ENCODE measurements around the gene UQCRC1.

Gene UQCRC1

DNA sequence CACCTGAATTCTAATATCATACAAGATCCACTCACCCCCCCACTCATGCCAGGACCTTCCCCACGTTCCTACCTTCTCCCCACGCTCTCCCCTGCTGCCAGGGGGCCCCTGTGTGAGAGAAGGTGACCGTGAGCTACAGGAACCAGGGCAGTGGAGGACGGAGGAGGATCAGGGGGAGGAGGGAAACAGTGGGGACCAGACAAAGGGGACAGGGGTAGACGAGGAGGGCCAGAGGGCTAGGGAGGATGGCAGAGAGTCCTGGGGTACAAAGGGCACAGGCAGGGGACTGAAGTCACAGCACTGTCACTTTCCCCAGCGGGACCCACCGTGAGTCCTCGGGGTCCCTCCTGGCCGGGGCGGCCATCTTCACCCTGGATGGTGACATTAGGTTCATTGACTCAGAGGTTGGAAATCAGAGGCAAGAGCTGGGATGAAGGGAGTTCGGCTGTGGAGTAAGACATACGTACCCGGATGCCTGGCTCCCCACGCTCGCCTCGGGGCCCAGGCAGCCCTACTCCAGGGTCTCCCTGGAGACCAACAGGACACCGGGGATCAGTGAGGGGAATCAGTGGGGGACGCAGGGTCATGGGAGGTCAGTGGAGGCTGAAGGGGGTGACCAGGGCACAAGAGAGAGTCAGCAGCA, 39.5 kb downstream of the UQCRC1 start (continued):
- no peak for TF ChIP-seq ZSCAN18 (tag by site-specific recombination; IDR thresholded peaks at IDR 0.05)
- no peak for TF ChIP-seq SCRT1 (tag by site-specific recombination; IDR thresholded peaks at IDR 0.05; ENCODE audit: borderline replicate concordance)
- no peak for TF ChIP-seq ZNF596 (tag by site-specific recombination; IDR thresholded peaks at IDR 0.05)
- no peak for TF ChIP-seq ZNF404 (tag by site-specific recombination; IDR thresholded peaks at IDR 0.05)
- no peak for TF ChIP-seq ZNF311 (tag by site-specific recombination; IDR thresholded peaks at IDR 0.05; ENCODE audit: borderline replicate concordance)
- TF ChIP-seq ZNF223 (tag by site-specific recombination; IDR thresholded peaks at IDR 0.05) = no peak
- no peak for TF ChIP-seq YY2 (tag by site-specific recombination; IDR thresholded peaks at IDR 0.05)

DNA sequence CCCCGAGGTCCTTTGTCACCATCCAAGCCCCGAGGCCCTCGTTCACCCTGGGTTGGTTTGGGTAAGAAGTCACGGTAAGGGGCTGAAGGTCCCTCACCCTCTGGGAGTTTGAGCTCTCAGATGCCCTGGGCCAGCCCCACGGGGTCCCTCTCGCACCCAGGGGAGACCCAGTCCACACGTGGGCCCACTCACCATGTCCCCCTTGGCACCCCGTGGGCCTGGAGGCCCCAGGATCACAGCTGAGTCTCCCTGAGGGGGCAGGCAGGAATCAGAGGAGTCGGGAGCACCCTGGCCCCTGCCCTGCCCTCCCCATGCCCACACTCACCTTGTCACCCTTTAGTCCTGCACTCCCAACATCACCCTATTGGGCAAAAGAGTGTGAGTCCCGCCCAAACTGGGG, 40.0 kb downstream of the UQCRC1 start:
- H3K9me3 ChIP-seq (ENCODE audit: control insufficient read depth, insufficient read depth, low read depth, low read length) = no peaks in the 10 kb centered on the region
- no peak overlapping the region for H3K4me3 ChIP-seq (ENCODE audit: low read depth, low read length)
- ChIA-PET CTCF (no interaction called here), POLR2A (no interaction called here)
- no peak overlapping the region for H3K27ac ChIP-seq (ENCODE audit: extremely low read depth, low read depth, low read length)
- no peaks in the 10 kb centered on the region for H3K36me3 ChIP-seq (ENCODE audit: control insufficient read depth in 2 of 2, insufficient read depth in 1 of 2, low read length in 2 of 2)
- TF ChIP-seq ZNF544 (tag by site-specific recombination; IDR thresholded peaks at IDR 0.05) = no peak
- TF ChIP-seq ZNF837 (tag by site-specific recombination; IDR thresholded peaks at IDR 0.05) = no peak
- TF ChIP-seq ZNF76 (tag by site-specific recombination; IDR thresholded peaks at IDR 0.05; ENCODE audit: borderline replicate concordance, low read depth) = no peak
- TF ChIP-seq ZNF510 (tag by site-specific recombination; IDR thresholded peaks at IDR 0.05; ENCODE audit: insufficient replicate concordance) = no peak
- no peak for TF ChIP-seq ZFHX2 (tag by site-specific recombination; conservative IDR thresholded peaks at IDR 0.05)
- TF ChIP-seq ZNF514 (tag by site-specific recombination; IDR thresholded peaks at IDR 0.05) = no peak
- no peak for TF ChIP-seq SETDB1 (IDR thresholded peaks at IDR 0.05; ENCODE audit: insufficient read length, low read length)
- no peak for TF ChIP-seq ZNF138 (tag by site-specific recombination; IDR thresholded peaks at IDR 0.05; ENCODE audit: borderline replicate concordance)
- TF ChIP-seq, protein P1, sequence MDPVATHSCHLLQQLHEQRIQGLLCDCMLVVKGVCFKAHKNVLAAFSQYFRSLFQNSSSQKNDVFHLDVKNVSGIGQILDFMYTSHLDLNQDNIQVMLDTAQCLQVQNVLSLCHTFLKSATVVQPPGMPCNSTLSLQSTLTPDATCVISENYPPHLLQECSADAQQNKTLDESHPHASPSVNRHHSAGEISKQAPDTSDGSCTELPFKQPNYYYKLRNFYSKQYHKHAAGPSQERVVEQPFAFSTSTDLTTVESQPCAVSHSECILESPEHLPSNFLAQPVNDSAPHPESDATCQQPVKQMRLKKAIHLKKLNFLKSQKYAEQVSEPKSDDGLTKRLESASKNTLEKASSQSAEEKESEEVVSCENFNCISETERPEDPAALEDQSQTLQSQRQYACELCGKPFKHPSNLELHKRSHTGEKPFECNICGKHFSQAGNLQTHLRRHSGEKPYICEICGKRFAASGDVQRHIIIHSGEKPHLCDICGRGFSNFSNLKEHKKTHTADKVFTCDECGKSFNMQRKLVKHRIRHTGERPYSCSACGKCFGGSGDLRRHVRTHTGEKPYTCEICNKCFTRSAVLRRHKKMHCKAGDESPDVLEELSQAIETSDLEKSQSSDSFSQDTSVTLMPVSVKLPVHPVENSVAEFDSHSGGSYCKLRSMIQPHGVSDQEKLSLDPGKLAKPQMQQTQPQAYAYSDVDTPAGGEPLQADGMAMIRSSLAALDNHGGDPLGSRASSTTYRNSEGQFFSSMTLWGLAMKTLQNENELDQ (tag by site-specific recombination; IDR thresholded peaks at IDR 0.05; ENCODE audit: low read depth) = no peak
- no peak for TF ChIP-seq ZFP3 (tag by site-specific recombination; IDR thresholded peaks at IDR 0.05; ENCODE audit: low read depth)
- no peak for TF ChIP-seq ZSCAN30 (tag by site-specific recombination; IDR thresholded peaks at IDR 0.05)
- TF ChIP-seq ZNF549 (tag by site-specific recombination; IDR thresholded peaks at IDR 0.05) = no peak
- no peak for TF ChIP-seq ZNF580 (tag by site-specific recombination; IDR thresholded peaks at IDR 0.05)
- TF ChIP-seq ZNF391 (tag by site-specific recombination; IDR thresholded peaks at IDR 0.05; ENCODE audit: borderline replicate concordance, low read depth) = no peak
- no peak for TF ChIP-seq ZFP37 (tag by site-specific recombination; IDR thresholded peaks at IDR 0.05)
- TF ChIP-seq, protein P2, sequence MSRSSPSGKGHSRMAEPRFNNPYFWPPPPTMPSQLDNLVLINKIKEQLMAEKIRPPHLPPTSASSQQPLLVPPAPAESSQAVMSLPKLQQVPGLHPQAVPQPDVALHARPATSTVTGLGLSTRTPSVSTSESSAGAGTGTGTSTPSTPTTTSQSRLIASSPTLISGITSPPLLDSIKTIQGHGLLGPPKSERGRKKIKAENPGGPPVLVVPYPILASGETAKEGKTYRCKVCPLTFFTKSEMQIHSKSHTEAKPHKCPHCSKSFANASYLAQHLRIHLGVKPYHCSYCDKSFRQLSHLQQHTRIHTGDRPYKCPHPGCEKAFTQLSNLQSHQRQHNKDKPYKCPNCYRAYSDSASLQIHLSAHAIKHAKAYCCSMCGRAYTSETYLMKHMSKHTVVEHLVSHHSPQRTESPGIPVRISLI (tag by site-specific recombination; IDR thresholded peaks at IDR 0.05) = no peak
- TF ChIP-seq ZNF280C (tag by site-specific recombination; IDR thresholded peaks at IDR 0.05) = no peak
- TF ChIP-seq, protein P3, sequence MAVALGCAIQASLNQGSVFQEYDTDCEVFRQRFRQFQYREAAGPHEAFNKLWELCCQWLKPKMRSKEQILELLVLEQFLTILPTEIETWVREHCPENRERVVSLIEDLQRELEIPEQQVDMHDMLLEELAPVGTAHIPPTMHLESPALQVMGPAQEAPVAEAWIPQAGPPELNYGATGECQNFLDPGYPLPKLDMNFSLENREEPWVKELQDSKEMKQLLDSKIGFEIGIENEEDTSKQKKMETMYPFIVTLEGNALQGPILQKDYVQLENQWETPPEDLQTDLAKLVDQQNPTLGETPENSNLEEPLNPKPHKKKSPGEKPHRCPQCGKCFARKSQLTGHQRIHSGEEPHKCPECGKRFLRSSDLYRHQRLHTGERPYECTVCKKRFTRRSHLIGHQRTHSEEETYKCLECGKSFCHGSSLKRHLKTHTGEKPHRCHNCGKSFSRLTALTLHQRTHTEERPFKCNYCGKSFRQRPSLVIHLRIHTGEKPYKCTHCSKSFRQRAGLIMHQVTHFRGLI (tag by site-specific recombination; IDR thresholded peaks at IDR 0.05) = no peak
- TF ChIP-seq ZNF555 (tag by site-specific recombination; conservative IDR thresholded peaks at IDR 0.05) = no peak
- TF ChIP-seq ZNF624 (tag by site-specific recombination; IDR thresholded peaks at IDR 0.05) = no peak
- H3K4me1 ChIP-seq (ENCODE audit: control insufficient read depth, insufficient read depth, low read length) = no peaks in the 10 kb centered on the region
